ENCODE measurements around the gene FOXR1.

DNA sequence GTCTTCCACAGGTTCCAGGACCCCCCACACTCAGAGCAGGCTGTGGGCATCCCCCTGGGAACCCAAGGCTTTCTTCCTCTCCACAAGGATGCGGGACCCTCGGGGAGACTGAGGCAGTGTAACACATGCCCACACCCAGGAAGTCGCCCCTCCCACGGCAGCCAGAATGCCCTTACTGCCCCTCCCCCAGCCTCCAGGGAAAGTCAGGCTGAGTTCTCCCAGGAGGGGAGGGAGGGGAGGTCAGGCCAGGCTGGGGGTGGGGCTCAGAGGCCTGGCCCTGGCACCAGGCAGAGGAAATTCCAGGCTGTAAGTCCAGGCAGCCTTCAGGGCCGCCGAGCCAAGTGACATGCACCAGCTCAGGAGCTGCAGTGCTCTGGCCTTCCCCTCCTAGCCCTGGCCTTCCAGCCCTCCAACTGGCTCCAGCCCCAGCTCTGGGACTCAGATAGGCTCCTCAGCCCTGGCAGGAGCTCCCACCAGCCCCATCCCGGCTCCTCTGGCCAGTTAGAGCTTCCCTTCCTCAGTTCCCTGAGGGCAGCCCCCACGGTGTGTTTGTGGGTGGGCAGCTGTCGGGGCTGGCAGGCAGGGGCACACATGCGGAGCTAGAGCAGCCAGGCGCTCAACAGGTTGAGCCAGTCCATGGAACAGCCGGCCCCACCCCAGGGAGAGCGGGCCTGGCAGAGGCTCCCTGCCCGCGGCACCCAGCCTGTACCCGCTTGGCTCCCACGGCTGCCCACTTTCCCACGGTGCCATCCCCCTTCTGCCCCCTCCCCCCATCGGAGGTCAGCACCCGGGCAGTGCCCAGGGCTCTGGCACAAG, 49.4 kb upstream of the FOXR1 start:
- no peak for TF ChIP-seq POLR2AphosphoS5 (IDR thresholded peaks at IDR 0.05; ENCODE audit: insufficient read depth, low read depth, low read length)
- TF ChIP-seq, protein P1, sequence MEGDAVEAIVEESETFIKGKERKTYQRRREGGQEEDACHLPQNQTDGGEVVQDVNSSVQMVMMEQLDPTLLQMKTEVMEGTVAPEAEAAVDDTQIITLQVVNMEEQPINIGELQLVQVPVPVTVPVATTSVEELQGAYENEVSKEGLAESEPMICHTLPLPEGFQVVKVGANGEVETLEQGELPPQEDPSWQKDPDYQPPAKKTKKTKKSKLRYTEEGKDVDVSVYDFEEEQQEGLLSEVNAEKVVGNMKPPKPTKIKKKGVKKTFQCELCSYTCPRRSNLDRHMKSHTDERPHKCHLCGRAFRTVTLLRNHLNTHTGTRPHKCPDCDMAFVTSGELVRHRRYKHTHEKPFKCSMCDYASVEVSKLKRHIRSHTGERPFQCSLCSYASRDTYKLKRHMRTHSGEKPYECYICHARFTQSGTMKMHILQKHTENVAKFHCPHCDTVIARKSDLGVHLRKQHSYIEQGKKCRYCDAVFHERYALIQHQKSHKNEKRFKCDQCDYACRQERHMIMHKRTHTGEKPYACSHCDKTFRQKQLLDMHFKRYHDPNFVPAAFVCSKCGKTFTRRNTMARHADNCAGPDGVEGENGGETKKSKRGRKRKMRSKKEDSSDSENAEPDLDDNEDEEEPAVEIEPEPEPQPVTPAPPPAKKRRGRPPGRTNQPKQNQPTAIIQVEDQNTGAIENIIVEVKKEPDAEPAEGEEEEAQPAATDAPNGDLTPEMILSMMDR (IDR thresholded peaks at IDR 0.05; ENCODE audit: extremely low read depth in 1 of 2, insufficient read depth in 1 of 2, low read depth in 1 of 2, low read length in 2 of 2), result no peak
- no peak for TF ChIP-seq EZH2 (IDR thresholded peaks at IDR 0.05; ENCODE audit: borderline replicate concordance, low read depth, low read length, severe bottlenecking)
- TF ChIP-seq, protein P2, sequence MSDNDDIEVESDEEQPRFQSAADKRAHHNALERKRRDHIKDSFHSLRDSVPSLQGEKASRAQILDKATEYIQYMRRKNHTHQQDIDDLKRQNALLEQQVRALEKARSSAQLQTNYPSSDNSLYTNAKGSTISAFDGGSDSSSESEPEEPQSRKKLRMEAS (IDR thresholded peaks at IDR 0.05; ENCODE audit: insufficient read depth, insufficient read length), result no peak
- TF ChIP-seq POLR2A (IDR thresholded peaks at IDR 0.05; ENCODE audit: low read depth, low read length), result no peak
- no peak for TF ChIP-seq MYC (IDR thresholded peaks at IDR 0.05; ENCODE audit: low read depth, low read length)
- no peak for TF ChIP-seq JUN (IDR thresholded peaks at IDR 0.05; ENCODE audit: borderline replicate concordance, insufficient read depth, insufficient read length, low read depth)

Data from endothelial cell of umbilical vein (primary cell).